Loucy (cell line): ENCODE data around the gene C1GALT1.
A peak's percentile ranks its signal among the peaks of the same experiment; 100 is the strongest.

Experiments
- H2AFZ ChIP-seq: fragments of 200-600 bp; sonication (generic); 2 replicates; pipeline ENCODE4 v1.6.0; 2016; ENCODE audit warnings: antibody characterized with exemption, mild to moderate bottlenecking, low read length, moderate library complexity
- H3F3A ChIP-seq: fragments of 200-600 bp; 2 replicates; pipeline ENCODE4 v1.6.0; 2016; ENCODE audit warnings: antibody characterized with exemption, low read depth, mild to moderate bottlenecking
- H3K27me3 ChIP-seq: fragments of 200-600 bp; sonication (generic); 2 replicates; pipeline ENCODE4 v1.6.1; 2014; ENCODE audit warnings: low read length, mild to moderate bottlenecking; ENCODE audit not compliant: insufficient read depth, poor library complexity, severe bottlenecking
- H3K36me3 ChIP-seq: fragments of 200-600 bp; sonication (generic); 2 replicates; pipeline ENCODE4 v1.6.1; 2016; ENCODE audit warnings: low read length; ENCODE audit not compliant: insufficient read depth
- H3K4me1 ChIP-seq: fragments of 200-600 bp; sonication (generic); 2 replicates; pipeline ENCODE4 v1.5.1; 2014; ENCODE audit warnings: low read length, mild to moderate bottlenecking; ENCODE audit not compliant: insufficient read depth, poor library complexity, severe bottlenecking
- H3K4me2 ChIP-seq: fragments of 200-600 bp; sonication (generic); 2 replicates; pipeline ENCODE4 v1.6.0; 2014; ENCODE audit warnings: antibody characterized with exemption, low read length, low read depth, mild to moderate bottlenecking; ENCODE audit not compliant: poor library complexity, severe bottlenecking
- H3K4me3 ChIP-seq: fragments of 200-600 bp; sonication (generic); 2 replicates; pipeline ENCODE4 v1.5.1; 2014; ENCODE audit warnings: low read length, mild to moderate bottlenecking, mixed read lengths; ENCODE audit not compliant: poor library complexity, severe bottlenecking
- H3K79me2 ChIP-seq: fragments of 200-600 bp; sonication (generic); 2 replicates; pipeline ENCODE4 v1.6.1; 2014; ENCODE audit warnings: low read length; ENCODE audit not compliant: insufficient read depth
- H3K9ac ChIP-seq: fragments of 200-600 bp; sonication (generic); 2 replicates; pipeline ENCODE4 v1.6.0; 2014; ENCODE audit warnings: mild to moderate bottlenecking, low read depth, low read length, moderate library complexity; ENCODE audit not compliant: poor library complexity, severe bottlenecking
- H3K9me2 ChIP-seq: fragments of 200-600 bp; sonication (generic); replicated peaks from 2 replicates; pipeline ENCODE4 v1.6.1; 2016; ENCODE audit warnings: low read depth, low read length, mixed read lengths
- H3K9me3 ChIP-seq: fragments of 200-600 bp; sonication (generic); 2 replicates; pipeline ENCODE4 v1.6.1; 2014; ENCODE audit warnings: mild to moderate bottlenecking, antibody characterized with exemption, low read length, low read depth; ENCODE audit not compliant: insufficient read depth
- H4K20me1 ChIP-seq: fragments of 200-600 bp; sonication (generic); 2 replicates; pipeline ENCODE4 v1.6.0; 2014; ENCODE audit warnings: antibody characterized with exemption, low read length, mild to moderate bottlenecking; ENCODE audit not compliant: insufficient read depth, poor library complexity, severe bottlenecking
- CTCF ChIP-seq: fragments of 200-600 bp; sonication (generic); conservative IDR thresholded peaks from 2 replicates; pipeline ENCODE4 v1.5.1; 2014; ENCODE audit warnings: mild to moderate bottlenecking, antibody characterized with exemption, low read length
- EZH2phosphoT487 ChIP-seq: fragments of 200-600 bp; IDR thresholded peaks from 2 replicates; pipeline ENCODE4 v1.6.1; 2018; ENCODE audit warnings: antibody characterized with exemption, mild to moderate bottlenecking, moderate library complexity, borderline replicate concordance

The C1GALT1 gene

GRCh38 chr7:7201578-7202374, 19.4 kb downstream of the C1GALT1 start:
- H3F3A ChIP-seq = no peaks in the 10 kb centered on the region
- peak overlapping the region; percentile 69 for H3K4me2 ChIP-seq
- peaks cover 4% of the 10 kb centered on the region; the same call in 1 of the 2 replicates for H3K9me3 ChIP-seq
- H2AFZ ChIP-seq = no peak overlapping the region
- peaks cover 38% of the 10 kb centered on the region for H3K4me1 ChIP-seq
- peak overlapping the region; percentile 42 for H3K9ac ChIP-seq
- H3K9me2 ChIP-seq = no peaks in the 10 kb centered on the region
- peaks cover 70% of the 10 kb centered on the region for H3K79me2 ChIP-seq
- no peaks in the 10 kb centered on the region for H3K36me3 ChIP-seq
- no peaks in the 10 kb centered on the region for H3K27me3 ChIP-seq
- peaks cover 33% of the 10 kb centered on the region for H4K20me1 ChIP-seq
- TF ChIP-seq CTCF = no peak
- TF ChIP-seq EZH2phosphoT487 = no peak
- peak overlapping the region; percentile 51 for H3K4me3 ChIP-seq

GRCh38 chr7:7202375-7202720, 20.0 kb downstream of the C1GALT1 start:
- TF ChIP-seq EZH2phosphoT487 = no peak
- no peak for TF ChIP-seq CTCF
- Histone ChIP-seq H3K36me3 (no peaks in the 10 kb centered on the region), H4K20me1 (peaks cover 36% of the 10 kb centered on the region), H3K79me2 (peaks cover 70% of the 10 kb centered on the region), H3K4me1 (peaks cover 38% of the 10 kb centered on the region), H3K4me2 (peak overlapping the region; percentile 69), H3K4me3 (no peak overlapping the region), H3K9ac (no peak overlapping the region), H3K9me2 (no peaks in the 10 kb centered on the region), H3K27me3 (no peaks in the 10 kb centered on the region), H2AFZ (no peak overlapping the region), H3F3A (no peaks in the 10 kb centered on the region), H3K9me3 (no peaks in the 10 kb centered on the region)

GRCh38 chr7:7203813-7204575, 21.6 kb downstream of the C1GALT1 start:
- Histone ChIP-seq H3K27me3 (no peaks in the 10 kb centered on the region), H3K9me3 (no peaks in the 10 kb centered on the region), H3K4me1 (peaks cover 38% of the 10 kb centered on the region), H3K4me3 (peak overlapping the region; percentile 24), H4K20me1 (peaks cover 42% of the 10 kb centered on the region), H2AFZ (no peak overlapping the region), H3F3A (no peaks in the 10 kb centered on the region), H3K4me2 (peak overlapping the region; percentile 66), H3K36me3 (no peaks in the 10 kb centered on the region), H3K79me2 (peaks cover 86% of the 10 kb centered on the region), H3K9ac (no peak overlapping the region), H3K9me2 (no peaks in the 10 kb centered on the region)
- TF ChIP-seq EZH2phosphoT487 (no peak), CTCF (no peak)
